Loucy (cell line): Measurements from ENCODE around the gene MYO18B.

Source experiments
- CTCF ChIP-seq: fragments of 200-600 bp; sonication (generic); conservative IDR thresholded peaks from 2 replicates; pipeline ENCODE4 v1.5.1; 2014; ENCODE audit warnings: mild to moderate bottlenecking, antibody characterized with exemption, low read length
- EZH2phosphoT487 ChIP-seq: fragments of 200-600 bp; IDR thresholded peaks from 2 replicates; pipeline ENCODE4 v1.6.1; 2018; ENCODE audit warnings: antibody characterized with exemption, mild to moderate bottlenecking, moderate library complexity, borderline replicate concordance

- TF ChIP-seq CTCF (no peak), EZH2phosphoT487 (no peak)
Observed at GRCh38 chr22:25835348-25835747, 93.4 kb downstream of the MYO18B start.
